T-helper 2 cell treated with Interferon-gamma antibody and Interleukin-4, amounts not matched to agents 100 ng/mL and 5 ng/mL, for 36 hours (primary cell): ENCODE measurements around the gene MRPL18. TPM values are rescaled to one million over a fixed set of nuclear protein-coding genes. Genes with fewer than 3 reads are reported as not detected.

Source experiments
- intact Hi-C: fragments of 100-400 bp; cut with micrococcal nuclease; formaldehyde crosslinking; loops from one replicate; pipeline ENCODE4 v1.15.1; 2023
- total RNA-seq: library from RNA; stranded (reverse); gene quantifications from 2 replicates; pipeline ENCODE4 v1.2.3, GENCODE V29; 2022

The MRPL18 gene
- total RNA-seq, 1 donor from 2014 or later = 82.4 TPM

DNA sequence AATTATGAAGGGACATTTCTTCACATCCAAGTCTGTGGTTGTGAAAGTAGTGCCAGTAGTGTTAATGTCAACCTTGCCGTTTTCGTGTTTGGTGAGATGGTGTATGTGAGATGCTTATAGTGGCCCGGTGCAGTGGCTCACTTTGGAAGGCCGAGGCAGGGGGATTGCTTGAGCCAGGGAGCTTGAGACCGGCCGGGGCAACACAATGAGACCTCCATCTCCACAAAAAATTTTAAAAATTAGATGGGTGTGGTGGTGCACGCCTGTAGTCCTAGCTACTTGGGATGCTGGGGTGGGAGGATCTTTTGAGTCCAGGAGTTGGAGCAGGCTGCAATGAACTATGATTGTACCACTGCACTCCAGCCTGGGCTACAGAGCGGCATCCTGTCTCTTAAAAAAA lies 47.2 kb downstream of the MRPL18 start:
- intact Hi-C loops = no loop called here

DNA sequence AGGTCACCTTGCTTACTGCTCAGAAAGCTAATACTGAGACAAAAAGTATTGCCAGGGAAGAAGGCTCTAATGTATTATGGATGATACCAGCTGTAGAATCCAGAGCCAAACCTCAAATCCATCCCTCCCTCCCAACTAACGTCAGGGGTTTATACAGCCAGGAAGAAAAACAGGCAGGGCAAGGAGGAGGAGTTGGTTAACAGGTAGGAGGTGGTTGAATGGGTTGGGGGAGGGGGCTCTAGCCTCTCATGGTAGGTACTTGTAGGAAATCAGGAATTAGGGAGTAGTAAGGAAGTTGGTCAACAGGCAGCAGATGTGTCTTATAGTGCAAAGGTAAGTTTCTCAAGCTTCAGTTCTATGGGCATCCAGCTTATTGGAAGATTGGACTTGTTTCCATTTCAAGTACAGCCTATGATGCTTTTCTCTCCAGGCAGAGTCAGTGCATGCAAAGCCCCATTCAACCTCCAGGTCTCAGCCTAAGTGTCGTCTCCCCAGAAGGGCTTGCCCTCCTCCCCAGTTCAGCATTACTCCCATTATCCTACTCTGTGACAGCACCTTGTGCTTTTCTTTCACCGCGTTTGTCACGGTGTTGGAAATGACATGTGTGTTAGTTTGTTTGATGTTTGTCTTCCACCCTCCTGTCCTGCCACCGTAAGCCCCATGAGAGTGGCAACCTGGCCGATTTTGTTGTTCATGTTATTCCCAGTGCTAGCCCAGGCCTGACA lies 47.9 kb downstream of the MRPL18 start:
- intact Hi-C loops = no loop called here

DNA sequence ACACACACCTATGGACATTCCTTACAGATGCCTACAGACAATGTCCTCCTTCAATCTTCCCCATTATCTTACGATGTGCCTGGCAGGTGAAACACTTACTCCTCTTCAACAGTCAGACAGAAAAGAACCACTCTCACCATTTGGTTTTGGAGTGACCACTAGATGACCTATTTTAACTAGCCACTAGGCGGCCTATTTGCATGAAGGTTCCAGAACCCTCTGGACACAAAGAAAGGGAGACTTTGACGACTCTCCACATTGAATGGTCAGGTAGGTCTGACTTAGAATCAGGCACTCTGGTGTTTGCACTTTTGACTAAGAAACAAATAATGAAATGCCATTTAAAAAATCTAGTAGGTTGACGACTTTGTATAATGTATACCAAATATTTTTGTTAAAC lies 51.8 kb downstream of the MRPL18 start:
- intact Hi-C loops = no loop called here

DNA sequence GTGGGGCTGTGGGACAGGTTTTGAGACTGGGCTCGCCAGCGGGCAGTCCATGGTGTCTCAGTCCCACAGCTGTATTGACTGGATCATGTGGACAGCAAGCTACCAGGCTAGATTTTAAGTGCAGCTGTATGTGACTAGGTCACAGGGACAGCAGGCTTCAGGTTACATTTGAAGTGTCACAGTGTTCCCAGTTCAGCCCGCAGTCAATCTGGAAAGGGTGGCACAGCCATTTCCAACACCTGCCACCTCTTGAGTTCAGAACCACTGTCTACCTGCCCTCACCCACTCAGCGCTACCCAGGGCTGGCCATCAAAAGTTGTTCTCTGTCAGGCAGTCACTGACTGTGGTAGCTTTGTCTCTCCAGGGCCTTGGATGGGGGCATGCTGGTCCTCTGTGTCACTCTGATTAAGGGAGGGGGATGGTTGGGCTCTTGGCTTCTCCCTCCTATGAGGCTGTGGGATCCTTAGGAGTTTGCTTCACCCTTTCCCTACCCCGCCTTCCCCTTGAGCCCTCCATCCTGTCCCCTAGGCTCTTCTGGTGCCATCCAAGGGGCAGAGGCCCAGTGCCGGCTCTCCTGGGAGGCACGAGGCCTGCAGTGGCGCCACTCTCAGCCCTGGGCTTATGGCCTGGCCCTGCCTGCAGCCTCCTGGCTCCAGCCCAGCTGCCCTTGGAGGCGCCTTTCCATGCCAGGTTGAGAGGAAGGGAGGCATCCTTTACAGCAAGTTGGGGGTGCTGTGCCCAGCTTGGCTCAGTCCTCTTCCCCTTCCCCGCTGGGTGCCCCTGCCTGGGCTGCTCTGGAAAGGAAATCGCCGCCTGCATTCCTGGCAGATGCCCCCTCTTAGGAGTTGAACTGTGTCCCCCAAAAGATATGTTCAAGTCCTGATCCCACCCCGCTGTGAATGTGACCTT lies 54.7 kb downstream of the MRPL18 start:
- intact Hi-C loops = no loop called here

Other genes starting within 250 kb of the MRPL18 start
- gene SOD2, start 97.2 kb upstream of the MRPL18 start, total RNA-seq = 60.7 and 63.9 TPM in 2 replicates
- gene WTAP, start 63.0 kb upstream of the MRPL18 start, total RNA-seq = 119 and 121 TPM in 2 replicates
- gene ACAT2, start 28.4 kb upstream of the MRPL18 start, total RNA-seq = 68.4 and 76.3 TPM in 2 replicates
- gene TCP1, start 865 bp upstream of the MRPL18 start, total RNA-seq = 282 and 290 TPM in 2 replicates
- 0.50 and 0.93 TPM in 2 replicates for gene PNLDC1, start 9.8 kb downstream of the MRPL18 start, total RNA-seq
- not detected in 2 replicates for gene MAS1, start 100.5 kb downstream of the MRPL18 start, total RNA-seq
- gene IGF2R, start 178.6 kb downstream of the MRPL18 start, total RNA-seq = 59.5 and 64.0 TPM in 2 replicates